K562 (cell line): ENCODE measurements around the gene CEP68. TPM values are rescaled to one million over a fixed set of nuclear protein-coding genes. Genes with fewer than 3 reads are reported as not detected.

Source experiments
- ATAC-seq: fragments of 200-7000 bp; cut with Tn5 transposase; 3 replicates; pipeline ENCODE4 v1.9.1; 2020; ENCODE audit warnings: moderate library complexity
- BruUV-seq: library from RNA; stranded (reverse); fragments of 400-500 nt; replicated peaks from 2 replicates; lab custom pipeline; 2021; lab: Mats Ljungman, UMichigan
- CTCF ChIA-PET: fragments of 300-600 bp; formaldehyde crosslinking; extraction: SDS; loops from one replicate; lab custom pipeline; 2021; ENCODE audit warnings: low intra/inter-chr PET ratio; lab: Yijun Ruan, JAX
- POLR2A ChIA-PET: fragments of 300-600, 350-650 bp; sonication (Branson Sonifier 250); formaldehyde crosslinking; extraction: SDS; loops from one replicate; lab custom pipeline; 2021; ENCODE audit warnings: antibody characterized with exemption, inconsistent platforms; lab: Yijun Ruan, JAX
- DNase-seq, 4 experiments: peaks; one replicate each; pipeline versions ENCODE4 v3.0.0 to v3.0.0-alpha.2; 2011 to 2018; ENCODE audit warnings: low spot score in 3 of 4, mixed read lengths in 3 of 4; ENCODE audit errors: extremely low read depth in 1 of 4
- FAIRE-seq: peaks from 2 replicates; lab custom pipeline; 2011; peaks lifted over from hg19 to GRCh38; lab: Jason Lieb, UNC
- H2AFZ ChIP-seq: 2 replicates; pipeline ENCODE4 v1.6.0; 2011; ENCODE audit warnings: low read depth, low read length, control low read depth, inconsistent platforms
- H3K27ac ChIP-seq: fragments of 200-600 bp; 3 replicates; pipeline ENCODE4 v1.8.0; 2011; ENCODE audit warnings: low read depth, mild to moderate bottlenecking, control low read depth, inconsistent platforms, low read length, moderate library complexity, mixed read lengths; ENCODE audit errors: extremely low read depth
- H3K27me3 ChIP-seq, 2 experiments: fragments of 300-600 bp in 1 of 2; 2 replicates in 1 of 2; 3 replicates in 1 of 2; pipeline versions ENCODE4 v1.6.0 to v1.8.0; 2011; ENCODE audit warnings: inconsistent platforms in 2 of 2, low read length in 2 of 2, mild to moderate bottlenecking in 1 of 2, mixed read lengths in 1 of 2, moderate library complexity in 1 of 2; ENCODE audit not compliant: control insufficient read depth in 2 of 2, insufficient read depth in 2 of 2
- H3K36me3 ChIP-seq: fragments of 300-600 bp; 3 replicates; pipeline ENCODE4 v1.8.0; 2011; ENCODE audit warnings: mild to moderate bottlenecking, low read length, inconsistent platforms; ENCODE audit not compliant: control insufficient read depth, insufficient read depth
- H3K4me1 ChIP-seq, 2 experiments: fragments of 200-600 bp in 1 of 2; replicated peaks in 1 of 2; 2 replicates in 1 of 2; 3 replicates in 1 of 2; pipeline versions ENCODE4 v1.5.1 to v1.8.0; 2011; ENCODE audit warnings: inconsistent platforms in 2 of 2, low read length in 2 of 2, mild to moderate bottlenecking in 1 of 2, mixed read lengths in 1 of 2, moderate library complexity in 1 of 2; ENCODE audit not compliant: control insufficient read depth in 2 of 2, insufficient read depth in 2 of 2
- H3K4me2 ChIP-seq: 2 replicates; pipeline ENCODE4 v1.6.1; 2011; ENCODE audit warnings: low read length, control low read depth, inconsistent platforms, mixed read lengths; ENCODE audit not compliant: insufficient read depth
- H3K4me3 ChIP-seq: fragments of 200-600 bp; sonication (generic), shearing (Covaris generic); 2 replicates; pipeline ENCODE4 v1.5.1; 2016; ENCODE audit warnings: control low read depth, inconsistent platforms
- H3K79me2 ChIP-seq: fragments of 200-600 bp; 3 replicates; pipeline ENCODE4 v1.8.0; 2011; ENCODE audit warnings: low read length, inconsistent platforms; ENCODE audit not compliant: control insufficient read depth, insufficient read depth
- H3K9ac ChIP-seq, 2 experiments: 2 replicates each; pipeline versions ENCODE4 v1.6.0 to v1.6.1; 2011; ENCODE audit warnings: low read depth in 2 of 2, low read length in 2 of 2, control low read depth in 1 of 2, inconsistent platforms in 1 of 2, mild to moderate bottlenecking in 1 of 2, mixed read lengths in 1 of 2; ENCODE audit not compliant: insufficient read depth in 1 of 2
- H3K9me1 ChIP-seq: one replicate; pipeline ENCODE4 v1.6.0; 2011; ENCODE audit warnings: inconsistent platforms, mild to moderate bottlenecking, low read length, moderate library complexity; ENCODE audit not compliant: control insufficient read depth, insufficient read depth
- H3K9me3 ChIP-seq: replicated peaks from 2 replicates; pipeline ENCODE4 v1.5.1; 2011; ENCODE audit warnings: low read depth, low read length, inconsistent platforms; ENCODE audit not compliant: control insufficient read depth, insufficient read depth
- H4K20me1 ChIP-seq: replicated peaks from 2 replicates; pipeline ENCODE4 v1.6.1; 2011; ENCODE audit warnings: low read length, inconsistent platforms, mixed read lengths; ENCODE audit not compliant: control insufficient read depth, insufficient read depth
- ARID2 ChIP-seq: fragments of 450-650 bp; IDR thresholded peaks from 2 replicates; pipeline ENCODE4 v1.6.1; 2017; ENCODE audit warnings: antibody characterized with exemption, mild to moderate bottlenecking
- TFE3 ChIP-seq: fragments of 450-650 bp; formaldehyde crosslinking; IDR thresholded peaks from 2 replicates; pipeline ENCODE4 v1.4.0; 2020; ENCODE audit warnings: mild to moderate bottlenecking, mixed read lengths
- WGBS: fragments of 100-300 bp; shearing (Covaris generic); methylation state at CpG from one replicate; pipeline ENCODE4 v1.1.6; 2016; ENCODE audit warnings: low coverage, mixed read lengths; ENCODE audit not compliant: insufficient coverage; ENCODE audit errors: missing lambda C conversion rate; 5-methylcytosine and 5-hydroxymethylcytosine counted together
- in situ Hi-C: fragments of 300-500 bp; cut with MboI; formaldehyde crosslinking; loops from 4 replicates; pipeline ENCODE4 v1.15.0; 2018; ENCODE audit warnings: inconsistent platforms, mixed read lengths
- intact Hi-C: fragments of 100-400 bp; cut with micrococcal nuclease; formaldehyde crosslinking; loops from 2 replicates; pipeline ENCODE4 v1.14.2; 2022
- polyA plus RNA-seq, 8 experiments: library from polyadenylated mRNA; depleted of rRNA in 4 of 8; stranded (reverse) in 5 of 8; unstranded in 3 of 8; fragments of >200 nt; fragmentation: Nextera tagmentation in 2 of 8; fragmentation: Illumina TruSeq in 1 of 8; extraction: Ambion mirVana in 2 of 8; extraction: Trizol in 1 of 8; gene quantifications; 2 replicates each; pipeline versions ENCODE4 v1.2.1 to v1.2.3, GENCODE V29; 2011 to 2014; ENCODE audit warnings: inconsistent platforms in 1 of 8, missing spikeins in 1 of 8
- total RNA-seq, 7 experiments: library from RNA; depleted of rRNA in 6 of 7; stranded (reverse); fragments of >200 nt in 6 of 7; fragmentation: Illumina TruSeq in 2 of 7; extraction: Trizol in 2 of 7; gene quantifications; 2 replicates each; pipeline versions ENCODE4 v1.2.1 to v1.2.3, GENCODE V29; 2011 to 2021; ENCODE audit warnings: low replicate concordance in 1 of 7

CEP68 gene
- total and polyA plus RNA-seq, 9 of the 15 experiments (the other 6 are each of a cell fraction or from before 2014, with no cell fraction given): 1.4 to 8.5 (median 5.2) TPM

- Histone ChIP-seq H3K27me3 (no peaks in the 10 kb centered on the region), H3K79me2 (no peaks in the 10 kb centered on the region), H3K4me2 (no peak overlapping the region), H3K27ac (no peak overlapping the region), H4K20me1 (no peaks in the 10 kb centered on the region), H3K9ac (peak overlapping the region in 1 of 2 experiments; percentile 67; a peak in 1 of 4 replicates), H3K9me3 (no peaks in the 10 kb centered on the region), H3K4me3 (no peak overlapping the region), H3K4me1 (peaks cover 3 to 5% of the 10 kb centered on the region in 2 experiments; a peak in 1 of 5 replicates), H3K9me1 (no peaks in the 10 kb centered on the region), H2AFZ (0 out of 2 replicates have a peak overlapping the region, but pooled peaks have one; percentile 35)
- 42% methylated on average over 13 of the region's 13 CpGs for WGBS
- no peak for DNase-seq
- in situ Hi-C loops: no loop called here
- FAIRE-seq: no peak
- intact Hi-C loops: loop anchor here (2.0 kb wide), 2 partner anchors 53 to 115 kb away; no protein-coding TSS in a partner anchor
- POLR2A ChIA-PET: interaction anchor here (0.7 to 1.3 kb wide), 5 partner anchors 8 to 40 kb away, joined by 3 to 6 read pairs (median 4); no protein-coding TSS in a partner anchor
- ATAC-seq: no peak
- BruUV-seq: no TSS peak
- CTCF ChIA-PET: interaction anchor here (1.1 to 1.8 kb wide), 2 partner anchors 54 to 114 kb away, joined by 3 to 28 read pairs; no protein-coding TSS in a partner anchor
- TF ChIP-seq ARID2: no peak
- peak; percentile 29 for TF ChIP-seq TFE3 (CRISPR knock-in tag)
- TF ChIP-seq, all 486 proteins: peak for 1
- no peaks in the 10 kb centered on the region; the same call in 2 of the 3 replicates for H3K36me3 ChIP-seq
Observed at GRCh38 chr2:65032019-65032975, 23.9 kb upstream of the CEP68 start.
